Fibroblast of mammary gland (primary cell): ENCODE data around the gene SLC66A3.
"Not testable (repeated sequence)": the region's sequence is repeated elsewhere in the genome, so short reads cannot be mapped to it uniquely, and the experiment has no call there.

Experiments
- DNase-seq: peaks from one replicate; pipeline ENCODE4 v3.0.0-alpha.2; 2010; ENCODE audit warnings: low read depth
- H3K4me3 ChIP-seq: 2 replicates; pipeline ENCODE4 v1.5.1; 2011; ENCODE audit warnings: low read depth, mild to moderate bottlenecking, low read length, moderate library complexity; ENCODE audit not compliant: control insufficient read depth
- CTCF ChIP-seq: conservative IDR thresholded peaks from 2 replicates; pipeline ENCODE4 v1.5.1; 2011; ENCODE audit warnings: low read depth, low read length, inconsistent platforms; ENCODE audit not compliant: control insufficient read depth, insufficient read depth

Gene SLC66A3

GRCh38 chr2:11160731-11161455 is 5.6 kb downstream of the SLC66A3 start:
- DNase-seq, result no peak
- no peak for TF ChIP-seq CTCF
- H3K4me3 ChIP-seq, result no peak overlapping the region

DNA sequence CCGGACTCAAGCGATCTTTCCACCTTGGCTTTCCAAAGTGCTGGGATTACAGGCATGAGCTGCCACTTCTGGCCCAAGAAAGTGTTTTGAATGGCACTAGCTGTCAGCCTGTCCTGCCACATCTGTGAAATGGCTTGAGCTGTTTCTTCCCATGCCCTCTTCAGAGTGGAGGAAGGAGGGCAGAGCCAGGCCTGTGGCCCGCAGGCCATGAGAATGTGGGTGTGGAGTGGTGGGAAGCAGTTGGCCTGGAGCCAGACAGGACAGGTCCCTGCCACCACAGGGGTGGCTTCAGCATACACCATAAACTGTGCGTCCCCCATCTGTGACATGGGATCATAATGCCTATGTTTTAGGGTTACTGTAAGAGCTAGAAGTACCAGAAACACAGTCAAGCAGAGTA is 6.5 kb downstream of the SLC66A3 start:
- no peak for DNase-seq
- no peak overlapping the region for H3K4me3 ChIP-seq
- no peak for TF ChIP-seq CTCF

DNA sequence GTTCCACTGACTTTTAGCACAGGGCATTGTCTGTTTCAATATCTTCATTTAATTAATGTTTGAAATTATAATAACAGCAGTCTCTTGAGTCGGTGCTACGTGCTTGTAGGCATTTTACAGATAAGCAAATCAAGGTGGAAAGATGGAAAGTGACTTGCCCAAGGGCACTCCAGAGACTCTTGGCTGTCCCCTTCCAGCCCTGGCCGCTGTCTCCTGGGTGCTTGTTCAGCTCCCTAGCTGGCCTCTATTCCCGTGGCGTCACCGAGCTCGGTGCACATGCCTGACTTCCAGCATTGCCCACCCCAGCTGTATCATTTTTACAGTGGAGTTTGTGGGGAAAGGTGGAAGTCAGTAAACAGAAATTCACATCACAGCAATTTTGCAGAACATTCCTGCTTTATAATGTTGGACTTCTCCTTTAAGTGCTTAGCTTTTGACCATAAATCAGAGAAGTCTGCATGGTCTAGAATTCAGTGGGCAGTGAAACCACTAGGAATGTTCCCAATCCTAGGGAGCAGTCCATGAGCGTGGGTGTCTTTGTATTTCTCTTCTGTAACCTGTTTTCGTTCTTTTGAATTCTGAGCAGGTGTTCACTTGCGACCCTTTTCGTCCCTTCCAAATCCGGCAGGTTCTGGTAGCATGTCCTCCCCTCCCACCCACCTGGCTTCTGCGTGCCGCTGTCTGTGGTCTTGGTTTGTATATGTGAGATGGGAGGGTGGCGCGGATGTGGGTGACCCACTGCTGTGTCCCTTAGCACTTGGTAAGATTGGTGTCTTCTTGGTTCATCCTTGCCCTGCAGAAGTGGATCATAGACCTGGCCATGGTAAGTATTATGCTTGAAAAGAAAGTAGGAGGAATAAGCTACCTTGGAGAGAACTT is 8.4 kb downstream of the SLC66A3 start:
- no peak for TF ChIP-seq CTCF

DNA sequence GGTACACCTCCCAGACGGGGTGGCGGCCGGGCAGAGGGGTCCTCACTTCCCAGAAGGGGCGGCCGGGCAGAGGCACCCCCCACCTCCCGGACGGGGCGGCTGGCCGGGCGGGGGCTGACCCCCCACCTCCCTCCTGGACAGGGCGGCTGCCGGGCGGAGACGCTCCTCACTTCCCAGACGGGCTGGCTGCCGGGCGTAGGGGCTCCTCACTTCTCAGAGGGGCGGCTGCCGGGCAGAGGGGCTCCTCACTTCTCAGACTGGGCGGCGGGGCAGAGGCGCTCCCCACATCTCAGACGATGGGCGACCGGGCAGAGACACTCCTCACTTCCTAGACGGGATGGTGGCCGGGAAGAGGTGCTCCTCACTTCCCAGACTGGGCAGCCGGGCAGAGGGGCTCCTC is 9.8 kb downstream of the SLC66A3 start:
- not testable (repeated sequence) for DNase-seq, H3K4me3 ChIP-seq

More for the DNA sequence above, 8.4 kb downstream of the SLC66A3 start:
- DNase-seq, result no peak
- no peak overlapping the region for H3K4me3 ChIP-seq

GRCh38 chr2:11166476-11166875 is 11.2 kb downstream of the SLC66A3 start:
- DNase-seq, result no peak
- no peak for TF ChIP-seq CTCF

DNA sequence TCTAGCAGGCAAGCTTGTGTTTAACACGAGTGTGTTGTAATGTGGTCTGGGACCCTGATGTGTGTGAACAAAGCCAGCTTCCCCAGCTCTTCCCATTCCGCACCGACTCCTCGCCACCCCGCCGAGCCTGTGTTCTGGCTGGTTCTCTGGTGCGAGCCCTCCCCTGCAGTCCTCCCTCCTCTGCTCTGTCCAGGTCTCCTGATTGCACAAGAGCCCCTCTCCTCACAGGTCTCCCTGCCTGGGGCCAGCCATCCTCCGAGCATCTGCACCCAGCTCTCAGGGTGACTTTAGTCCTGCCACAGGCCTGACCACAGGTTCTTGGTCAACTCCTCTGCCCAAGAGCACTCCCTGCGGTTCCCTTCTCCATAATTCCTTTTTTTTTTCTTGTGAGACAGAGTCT is 13.2 kb downstream of the SLC66A3 start:
- DNase-seq, result no peak
- TF ChIP-seq CTCF, result no peak
- H3K4me3 ChIP-seq, result no peak overlapping the region

More at GRCh38 chr2:11166476-11166875, 11.2 kb downstream of the SLC66A3 start:
- no peak overlapping the region for H3K4me3 ChIP-seq

DNA sequence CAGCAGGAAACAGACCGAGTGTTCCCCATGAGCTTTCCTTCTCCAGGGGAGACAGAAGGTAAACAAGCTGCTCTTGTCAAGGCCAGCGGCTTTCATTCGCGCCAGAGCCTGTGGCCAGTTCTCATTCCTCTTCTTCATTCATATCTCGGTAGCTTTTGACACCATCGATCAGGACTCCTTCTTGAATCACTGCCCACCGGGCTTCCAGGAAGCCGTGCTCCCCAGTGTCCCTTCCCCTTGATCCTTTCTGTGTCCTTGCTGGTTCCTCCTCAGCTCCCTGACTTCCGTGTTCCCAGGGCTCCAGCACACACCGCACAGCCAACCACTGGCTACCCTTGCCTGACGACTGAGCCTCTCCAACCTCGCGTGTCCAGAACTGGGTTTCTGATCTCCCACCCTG is 14.1 kb downstream of the SLC66A3 start:
- no peak for TF ChIP-seq CTCF
- no peak for DNase-seq
- H3K4me3 ChIP-seq, result no peak overlapping the region
